Measurements from ENCODE around the gene TET1. TPM values are rescaled to one million over a fixed set of nuclear protein-coding genes. Genes with fewer than 3 reads are reported as not detected.

Gene TET1
- total RNA-seq, 1 experiment from 2014 or later, result 1.2 TPM

DNA sequence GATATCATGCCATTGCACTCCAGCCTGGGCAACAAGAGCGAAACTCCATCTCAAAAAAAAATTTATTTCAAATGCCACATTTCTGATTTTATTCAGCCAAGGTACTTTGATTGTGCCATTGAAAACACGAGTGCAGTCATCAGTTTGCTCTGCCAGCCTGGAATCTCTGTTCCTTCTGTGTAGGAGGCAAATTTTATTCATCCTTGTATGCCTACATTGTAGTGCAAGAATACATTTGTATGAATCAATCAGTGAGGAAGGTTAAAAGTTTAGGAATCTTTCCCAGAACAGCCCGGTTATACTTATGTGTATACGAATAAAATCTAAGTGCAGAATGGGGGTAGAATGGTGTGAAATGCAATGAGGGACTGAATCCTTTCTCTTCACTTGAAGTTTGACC, 886 bp upstream of the TET1 start:
- CTCF ChIA-PET, result no interaction called here
- no peak for DNase-seq
- Mint-ChIP-seq H3K27ac (ENCODE audit: unreplicated experiment) (no peak overlapping the region), H3K4me3 (ENCODE audit: low read depth, unreplicated experiment) (no peak overlapping the region), H3K4me1 (ENCODE audit: low read depth, unreplicated experiment) (peaks cover 7% of the 10 kb centered on the region), H3K36me3 (ENCODE audit: insufficient read depth, unreplicated experiment) (no peaks in the 10 kb centered on the region), H3K9me3 (ENCODE audit: low read depth, unreplicated experiment) (no peaks in the 10 kb centered on the region), H3K27me3 (ENCODE audit: unreplicated experiment) (peaks cover 28% of the 10 kb centered on the region)
- intact Hi-C loops (cut with micrococcal nuclease; ENCODE audit: unreplicated experiment), result loop anchor here (10.0 kb wide), 1 partner anchor 166 kb away; the partner anchor contains the start of gene CCAR1
- BruUV-seq (replicated peaks), result no TSS peak
- TF ChIP-seq, protein P1, sequence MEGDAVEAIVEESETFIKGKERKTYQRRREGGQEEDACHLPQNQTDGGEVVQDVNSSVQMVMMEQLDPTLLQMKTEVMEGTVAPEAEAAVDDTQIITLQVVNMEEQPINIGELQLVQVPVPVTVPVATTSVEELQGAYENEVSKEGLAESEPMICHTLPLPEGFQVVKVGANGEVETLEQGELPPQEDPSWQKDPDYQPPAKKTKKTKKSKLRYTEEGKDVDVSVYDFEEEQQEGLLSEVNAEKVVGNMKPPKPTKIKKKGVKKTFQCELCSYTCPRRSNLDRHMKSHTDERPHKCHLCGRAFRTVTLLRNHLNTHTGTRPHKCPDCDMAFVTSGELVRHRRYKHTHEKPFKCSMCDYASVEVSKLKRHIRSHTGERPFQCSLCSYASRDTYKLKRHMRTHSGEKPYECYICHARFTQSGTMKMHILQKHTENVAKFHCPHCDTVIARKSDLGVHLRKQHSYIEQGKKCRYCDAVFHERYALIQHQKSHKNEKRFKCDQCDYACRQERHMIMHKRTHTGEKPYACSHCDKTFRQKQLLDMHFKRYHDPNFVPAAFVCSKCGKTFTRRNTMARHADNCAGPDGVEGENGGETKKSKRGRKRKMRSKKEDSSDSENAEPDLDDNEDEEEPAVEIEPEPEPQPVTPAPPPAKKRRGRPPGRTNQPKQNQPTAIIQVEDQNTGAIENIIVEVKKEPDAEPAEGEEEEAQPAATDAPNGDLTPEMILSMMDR (IDR thresholded peaks at IDR 0.05; ENCODE audit: unreplicated experiment), result no peak

DNA sequence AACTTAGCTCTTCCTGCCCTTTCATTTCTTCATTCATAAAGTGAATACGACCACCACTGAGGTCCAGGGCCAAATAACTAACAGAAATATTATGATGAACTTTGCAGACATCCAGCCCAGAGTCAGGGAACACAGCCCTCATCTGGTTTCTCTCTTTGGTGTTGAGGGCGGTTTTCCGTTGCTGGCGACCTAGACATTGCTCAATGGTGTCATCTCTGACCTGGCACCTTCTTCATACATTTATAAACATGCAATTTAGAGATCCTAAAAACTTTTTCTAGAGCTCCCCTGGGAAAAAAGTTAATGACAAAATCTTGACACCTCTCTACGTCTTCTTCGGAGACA, 324 bp upstream of the TET1 start:
- CTCF ChIA-PET, result interaction anchor here (0.6 kb wide), 1 partner anchor 9 kb away, joined by 3 read pairs; no protein-coding TSS in a partner anchor
- no TSS peak for BruUV-seq (replicated peaks)
- TF ChIP-seq, protein P1 (IDR thresholded peaks at IDR 0.05; ENCODE audit: unreplicated experiment), result no peak
- peak overlapping the region; percentile 63 for H3K4me3 Mint-ChIP-seq (ENCODE audit: low read depth, unreplicated experiment)
- H3K27me3 Mint-ChIP-seq (ENCODE audit: unreplicated experiment), result peaks cover 28% of the 10 kb centered on the region
- no peak overlapping the region for H3K27ac Mint-ChIP-seq (ENCODE audit: unreplicated experiment)
- H3K36me3 Mint-ChIP-seq (ENCODE audit: insufficient read depth, unreplicated experiment), result no peaks in the 10 kb centered on the region
- intact Hi-C loops (cut with micrococcal nuclease; ENCODE audit: unreplicated experiment), result loop anchor here (1.0 to 10.0 kb wide), 2 partner anchors 40 to 165 kb away; partner anchors contain the start of gene CCAR1
- DNase-seq, result no peak
- H3K4me1 Mint-ChIP-seq (ENCODE audit: low read depth, unreplicated experiment), result peaks cover 7% of the 10 kb centered on the region
- H3K9me3 Mint-ChIP-seq (ENCODE audit: low read depth, unreplicated experiment), result no peaks in the 10 kb centered on the region

- Mint-ChIP-seq H3K27ac (ENCODE audit: unreplicated experiment) (no peak overlapping the region), H3K4me3 (ENCODE audit: low read depth, unreplicated experiment) (peak overlapping the region; percentile 63), H3K27me3 (ENCODE audit: unreplicated experiment) (peaks cover 28% of the 10 kb centered on the region), H3K36me3 (ENCODE audit: insufficient read depth, unreplicated experiment) (no peaks in the 10 kb centered on the region), H3K4me1 (ENCODE audit: low read depth, unreplicated experiment) (peaks cover 7% of the 10 kb centered on the region), H3K9me3 (ENCODE audit: low read depth, unreplicated experiment) (no peaks in the 10 kb centered on the region)
- intact Hi-C loops (cut with micrococcal nuclease; ENCODE audit: unreplicated experiment), result loop anchor here (1.0 kb wide), 1 partner anchor 39 kb away; no protein-coding TSS in a partner anchor
- no TSS peak for BruUV-seq (replicated peaks)
- no peak for DNase-seq
- TF ChIP-seq, protein P1 (IDR thresholded peaks at IDR 0.05; ENCODE audit: unreplicated experiment), result no peak
- CTCF ChIA-PET, result interaction anchor here (0.6 to 1.3 kb wide), 2 partner anchors 11 to 45 kb away, joined by 3 read pairs; no protein-coding TSS in a partner anchor
These were observed 1.1 kb downstream of the TET1 start for GRCh38 chr10:68560943-68561864.

DNA sequence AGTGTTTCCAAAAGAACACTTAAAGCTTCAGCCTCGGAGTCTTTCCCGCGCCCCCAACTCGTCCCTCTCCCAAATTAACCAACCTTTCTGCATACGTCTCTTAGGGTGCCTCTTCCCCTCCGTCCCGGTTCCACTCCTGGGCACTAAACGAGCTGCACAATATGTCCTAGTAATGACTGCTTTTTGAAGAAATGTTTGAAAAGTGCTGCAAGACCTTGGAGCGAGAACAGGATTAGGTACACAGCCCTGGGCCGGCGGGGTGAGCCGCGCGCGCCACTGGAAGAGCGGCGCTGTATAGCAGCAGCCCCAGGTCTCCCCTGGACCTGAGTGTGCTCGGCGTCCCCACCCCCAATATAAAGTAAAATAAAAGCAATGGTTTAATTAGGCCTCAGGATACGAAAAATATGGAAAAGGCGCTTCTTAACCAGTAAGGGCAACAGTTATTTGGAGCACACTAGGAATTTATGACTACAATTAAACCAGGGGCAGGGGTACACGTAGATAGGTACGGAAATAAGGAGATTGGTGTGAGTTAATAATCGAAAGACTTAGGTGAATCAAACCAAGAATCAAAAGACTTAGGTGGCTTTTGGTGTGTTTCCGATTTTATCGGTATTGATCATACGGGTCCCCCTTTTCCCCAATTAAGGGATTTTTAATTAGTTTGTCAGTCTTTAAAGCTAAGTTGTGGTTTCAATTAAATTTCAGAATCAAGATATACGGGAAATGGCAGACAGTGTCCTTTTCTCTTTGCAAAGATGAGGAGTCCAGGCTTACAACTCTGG, 1.9 kb downstream of the TET1 start:
- H3K9me3 Mint-ChIP-seq (ENCODE audit: low read depth, unreplicated experiment), result no peaks in the 10 kb centered on the region
- no TSS peak for BruUV-seq (replicated peaks)
- H3K4me3 Mint-ChIP-seq (ENCODE audit: low read depth, unreplicated experiment), result peak overlapping the region; percentile 63
- peaks cover 7% of the 10 kb centered on the region for H3K4me1 Mint-ChIP-seq (ENCODE audit: low read depth, unreplicated experiment)
- H3K27ac Mint-ChIP-seq (ENCODE audit: unreplicated experiment), result no peak overlapping the region
- no peaks in the 10 kb centered on the region for H3K36me3 Mint-ChIP-seq (ENCODE audit: insufficient read depth, unreplicated experiment)
- no peak for DNase-seq
- intact Hi-C loops (cut with micrococcal nuclease; ENCODE audit: unreplicated experiment), result no loop called here
- CTCF ChIA-PET, result interaction anchor here (0.6 kb wide), 1 partner anchor 45 kb away, joined by 3 read pairs; no protein-coding TSS in a partner anchor
- TF ChIP-seq, protein P1 (IDR thresholded peaks at IDR 0.05; ENCODE audit: unreplicated experiment), result no peak
- peaks cover 28% of the 10 kb centered on the region for H3K27me3 Mint-ChIP-seq (ENCODE audit: unreplicated experiment)
